Measurements from ENCODE around the gene RUSC1. TPM values are rescaled to one million over a fixed set of nuclear protein-coding genes. Genes with fewer than 3 reads are reported as not detected.
"Not testable (repeated sequence)": the region's sequence is repeated elsewhere in the genome, so short reads cannot be mapped to it uniquely, and the experiment has no call there.

RUSC1 gene
- polyA plus RNA-seq, 1 donor: 28.0 TPM

- peak; percentile 96 for DNase-seq
These were observed 3.5 kb downstream of the RUSC1 start for GRCh38 chr1:155324037-155324716.

- DNase-seq: peak; percentile 37
These were observed 4.3 kb downstream of the RUSC1 start for GRCh38 chr1:155324717-155325602.

- DNase-seq: no peak
These were observed 4.9 kb downstream of the RUSC1 start for GRCh38 chr1:155325603-155325893.

- no peak for DNase-seq
These were observed 5.4 kb downstream of the RUSC1 start for GRCh38 chr1:155326020-155326526.

- no peak for DNase-seq
These were observed 5.9 kb downstream of the RUSC1 start for GRCh38 chr1:155326631-155327037.

- no peak for DNase-seq
These were observed 7.3 kb downstream of the RUSC1 start for GRCh38 chr1:155327981-155328380.

- not testable (repeated sequence) for DNase-seq
These were observed 8.2 kb downstream of the RUSC1 start for GRCh38 chr1:155328856-155329255.

- no peak for DNase-seq
These were observed 9.4 kb downstream of the RUSC1 start for GRCh38 chr1:155329980-155330598.

GRCh38 chr1:155334962-155335361, 14.3 kb downstream of the RUSC1 start:
- no peak for DNase-seq

GRCh38 chr1:155339515-155340097, 18.9 kb downstream of the RUSC1 start:
- DNase-seq: no peak

- DNase-seq: no peak
These were observed 22.1 kb downstream of the RUSC1 start for GRCh38 chr1:155342842-155343241.

- DNase-seq: peak; percentile 46
These were observed 31.9 kb downstream of the RUSC1 start for GRCh38 chr1:155352631-155353030.

GRCh38 chr1:155360051-155360450, 39.4 kb downstream of the RUSC1 start:
- DNase-seq: no peak

- no peak for DNase-seq
These were observed 58.5 kb downstream of the RUSC1 start for GRCh38 chr1:155379180-155379579.

- peak; percentile 63 for DNase-seq
These were observed 59.0 kb downstream of the RUSC1 start for GRCh38 chr1:155379631-155380090.

Other genes starting within 250 kb of the RUSC1 start
- 2.5 TPM for gene EFNA3, start 242.1 kb upstream of the RUSC1 start, polyA plus RNA-seq (ENCODE audit: insufficient read length)
- 24.7 TPM for gene EFNA1, start 193.0 kb upstream of the RUSC1 start, polyA plus RNA-seq (ENCODE audit: insufficient read length)
- gene SLC50A1, start 185.0 kb upstream of the RUSC1 start, polyA plus RNA-seq (ENCODE audit: insufficient read length): 22.6 TPM
- 25.1 TPM for gene DPM3, start 180.4 kb upstream of the RUSC1 start, polyA plus RNA-seq (ENCODE audit: insufficient read length)
- gene KRTCAP2, start 147.6 kb upstream of the RUSC1 start, polyA plus RNA-seq (ENCODE audit: insufficient read length): 78.9 TPM
- 0.40 TPM for gene TRIM46, start 147.0 kb upstream of the RUSC1 start, polyA plus RNA-seq (ENCODE audit: insufficient read length)
- gene THBS3, start 113.0 kb upstream of the RUSC1 start, polyA plus RNA-seq (ENCODE audit: insufficient read length): 39.6 TPM
- gene MTX1, start 112.2 kb upstream of the RUSC1 start, polyA plus RNA-seq (ENCODE audit: insufficient read length): 18.0 TPM
- 17.6 TPM for gene ENTREP3, start 65.4 kb upstream of the RUSC1 start, polyA plus RNA-seq (ENCODE audit: insufficient read length)
- gene SCAMP3, start 58.5 kb upstream of the RUSC1 start, polyA plus RNA-seq (ENCODE audit: insufficient read length): 46.5 TPM
- gene CLK2, start 47.4 kb upstream of the RUSC1 start, polyA plus RNA-seq (ENCODE audit: insufficient read length): 45.2 TPM
- gene HCN3, start 43.4 kb upstream of the RUSC1 start, polyA plus RNA-seq (ENCODE audit: insufficient read length): 4.0 TPM
- 0.37 TPM for gene PKLR, start 19.5 kb upstream of the RUSC1 start, polyA plus RNA-seq (ENCODE audit: insufficient read length)
- gene FDPS, start 12.0 kb upstream of the RUSC1 start, polyA plus RNA-seq (ENCODE audit: insufficient read length): 106 TPM
- gene ASH1L, start 241.9 kb downstream of the RUSC1 start, polyA plus RNA-seq (ENCODE audit: insufficient read length): 27.4 TPM